Measurements from ENCODE around the gene SUSD5.

DNA sequence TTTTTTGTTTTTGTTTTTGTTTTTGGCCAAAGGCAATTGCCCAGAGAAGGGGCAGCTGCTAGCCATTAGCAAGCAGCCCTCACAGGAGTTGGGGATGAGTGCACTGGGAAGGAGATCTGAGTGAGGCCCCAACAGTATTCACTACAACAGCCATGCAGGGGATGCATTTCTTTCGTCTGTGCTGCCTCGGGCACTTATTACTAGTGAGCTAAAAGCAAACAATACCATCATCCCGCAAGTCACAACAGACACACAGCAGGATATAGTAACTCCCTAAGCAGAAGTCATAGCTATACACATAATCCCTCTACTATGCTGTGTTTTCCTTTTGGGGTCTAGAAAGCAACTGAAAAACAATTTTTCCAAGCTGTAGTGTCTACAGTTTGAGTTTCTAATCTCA is 77.6 kb downstream of the SUSD5 start:
- TF ChIP-seq, protein P1, sequence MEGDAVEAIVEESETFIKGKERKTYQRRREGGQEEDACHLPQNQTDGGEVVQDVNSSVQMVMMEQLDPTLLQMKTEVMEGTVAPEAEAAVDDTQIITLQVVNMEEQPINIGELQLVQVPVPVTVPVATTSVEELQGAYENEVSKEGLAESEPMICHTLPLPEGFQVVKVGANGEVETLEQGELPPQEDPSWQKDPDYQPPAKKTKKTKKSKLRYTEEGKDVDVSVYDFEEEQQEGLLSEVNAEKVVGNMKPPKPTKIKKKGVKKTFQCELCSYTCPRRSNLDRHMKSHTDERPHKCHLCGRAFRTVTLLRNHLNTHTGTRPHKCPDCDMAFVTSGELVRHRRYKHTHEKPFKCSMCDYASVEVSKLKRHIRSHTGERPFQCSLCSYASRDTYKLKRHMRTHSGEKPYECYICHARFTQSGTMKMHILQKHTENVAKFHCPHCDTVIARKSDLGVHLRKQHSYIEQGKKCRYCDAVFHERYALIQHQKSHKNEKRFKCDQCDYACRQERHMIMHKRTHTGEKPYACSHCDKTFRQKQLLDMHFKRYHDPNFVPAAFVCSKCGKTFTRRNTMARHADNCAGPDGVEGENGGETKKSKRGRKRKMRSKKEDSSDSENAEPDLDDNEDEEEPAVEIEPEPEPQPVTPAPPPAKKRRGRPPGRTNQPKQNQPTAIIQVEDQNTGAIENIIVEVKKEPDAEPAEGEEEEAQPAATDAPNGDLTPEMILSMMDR (IDR thresholded peaks at IDR 0.05 in 8 of 11, conservative IDR thresholded peaks at IDR 0.05 in 3 of 11) = no peak
- TF ChIP-seq POLR2A (IDR thresholded peaks at IDR 0.05) (no peak), POLR2AphosphoS5 (IDR thresholded peaks at IDR 0.05) (no peak)
